CD14-positive monocyte (primary cell): ENCODE measurements around the gene LRP10. TPM values are rescaled to one million over a fixed set of nuclear protein-coding genes. Genes with fewer than 3 reads are reported as not detected.

ENCODE experiments used
- DNase-seq, 3 donors: peaks; one replicate each; pipeline ENCODE4 v3.0.0-alpha.2; 2011 to 2022
- H2AFZ ChIP-seq: 2 replicates; pipeline ENCODE4 v1.6.0; 2012; ENCODE audit warnings: mild to moderate bottlenecking, low read depth, low read length, inconsistent platforms; ENCODE audit not compliant: insufficient read depth, poor library complexity, severe bottlenecking
- H3K27ac ChIP-seq, 2 donors: 1 replicate in 1 of 2; 2 replicates in 1 of 2; pipeline ENCODE4 v1.5.1; 2012 to 2013; ENCODE audit warnings: low read length in 2 of 2, control low read depth in 1 of 2, inconsistent platforms in 1 of 2, low read depth in 1 of 2, mild to moderate bottlenecking in 1 of 2
- H3K27me3 ChIP-seq, 2 donors: one replicate each; pipeline versions ENCODE4 v1.6.0 to v1.6.1; 2011 to 2013; ENCODE audit warnings: low read length in 2 of 2; ENCODE audit not compliant: control insufficient read depth in 2 of 2, insufficient read depth in 2 of 2
- H3K36me3 ChIP-seq, 2 donors: replicated peaks in 1 of 2; 1 replicate in 1 of 2; 2 replicates in 1 of 2; pipeline versions ENCODE4 v1.5.1 to v1.6.1; 2012 to 2013; ENCODE audit warnings: low read length in 2 of 2, control low read depth in 1 of 2, inconsistent platforms in 1 of 2, mild to moderate bottlenecking in 1 of 2; ENCODE audit not compliant: insufficient read depth in 2 of 2, control insufficient read depth in 1 of 2
- H3K4me1 ChIP-seq, 2 donors: 1 replicate in 1 of 2; 2 replicates in 1 of 2; pipeline versions ENCODE4 v1.5.1 to v1.6.1; 2012 to 2013; ENCODE audit warnings: low read length in 2 of 2, control low read depth in 1 of 2, inconsistent platforms in 1 of 2, mild to moderate bottlenecking in 1 of 2, moderate library complexity in 1 of 2; ENCODE audit not compliant: insufficient read depth in 2 of 2, control insufficient read depth in 1 of 2
- H3K4me2 ChIP-seq: replicated peaks from 2 replicates; pipeline ENCODE3; 2012; ENCODE audit warnings: low read length, moderate library complexity, mild to moderate bottlenecking; ENCODE audit not compliant: poor library complexity, severe bottlenecking; ENCODE audit errors: extremely low read depth
- H3K4me3 ChIP-seq, 3 experiments: fragments of 200-600 bp in 1 of 3; sonication (generic) in 1 of 3; replicated peaks in 1 of 3; 1 replicate in 2 of 3; 2 replicates in 1 of 3; pipeline ENCODE4 v1.5.1; 2011 to 2013; ENCODE audit warnings: low read length in 3 of 3, mild to moderate bottlenecking in 3 of 3, control low read depth in 2 of 3, low read depth in 2 of 3, inconsistent platforms in 1 of 3, moderate library complexity in 1 of 3
- H3K79me2 ChIP-seq: 2 replicates; pipeline ENCODE4 v1.6.0; 2012; ENCODE audit warnings: mild to moderate bottlenecking, control low read depth, inconsistent platforms, low read length, moderate library complexity; ENCODE audit not compliant: insufficient read depth
- H3K9ac ChIP-seq: 2 replicates; pipeline ENCODE4 v1.6.0; 2017; ENCODE audit warnings: low read length, mild to moderate bottlenecking; ENCODE audit not compliant: insufficient read depth, poor library complexity, severe bottlenecking
- H3K9me3 ChIP-seq, 2 donors: replicated peaks in 1 of 2; 1 replicate in 1 of 2; 2 replicates in 1 of 2; pipeline versions ENCODE4 v1.5.1 to v1.6.1; 2012 to 2013; ENCODE audit warnings: low read length in 2 of 2, control low read depth in 1 of 2; ENCODE audit not compliant: control insufficient read depth in 1 of 2, insufficient read depth in 1 of 2
- H4K20me1 ChIP-seq: 2 replicates; pipeline ENCODE4 v1.6.0; 2012; ENCODE audit warnings: mild to moderate bottlenecking, low read length, control low read depth, moderate library complexity; ENCODE audit not compliant: insufficient read depth
- H3K27ac Mint-ChIP-seq, 7 donors: one replicate each; pipeline ENCODE4 v1.8.0; 2020; ENCODE audit warnings: mild to moderate bottlenecking in 7 of 7, mixed read lengths in 7 of 7, moderate library complexity in 6 of 7, inconsistent platforms in 2 of 7
- H3K27me3 Mint-ChIP-seq, 3 donors: one replicate each; pipeline ENCODE4 v1.8.0; 2021 to 2022; ENCODE audit warnings: low read depth in 3 of 3, mild to moderate bottlenecking in 3 of 3, mixed read lengths in 3 of 3, moderate library complexity in 3 of 3, inconsistent platforms in 1 of 3
- H3K36me3 Mint-ChIP-seq, 2 donors: one replicate each; pipeline ENCODE4 v1.8.0; 2020; ENCODE audit warnings: mixed read lengths in 2 of 2, inconsistent platforms in 1 of 2, mild to moderate bottlenecking in 1 of 2
- H3K4me1 Mint-ChIP-seq: one replicate; pipeline ENCODE4 v1.8.0; 2020; ENCODE audit warnings: mild to moderate bottlenecking, mixed read lengths
- H3K4me3 Mint-ChIP-seq, 2 donors: one replicate each; pipeline ENCODE4 v1.8.0; 2020; ENCODE audit warnings: mild to moderate bottlenecking in 2 of 2, mixed read lengths in 2 of 2, moderate library complexity in 1 of 2
- H3K9me3 Mint-ChIP-seq, 7 donors: one replicate each; pipeline ENCODE4 v1.8.0; 2020 to 2022; ENCODE audit warnings: mixed read lengths in 7 of 7, mild to moderate bottlenecking in 6 of 7, moderate library complexity in 6 of 7, inconsistent platforms in 2 of 7
- CTCF ChIP-seq: fragments of 200-600 bp; IDR thresholded peaks from one replicate; pipeline ENCODE4 v1.8.0; 2022; ENCODE audit warnings: antibody characterized with exemption, mild to moderate bottlenecking
- WGBS: methylation state at CpG from one replicate; pipeline ENCODE4 v1.1.5; 2013; ENCODE audit warnings: missing lambda C conversion rate; ENCODE audit not compliant: insufficient coverage; 5-methylcytosine and 5-hydroxymethylcytosine counted together
- intact Hi-C, 2 donors: fragments of 100-400 bp; cut with micrococcal nuclease; formaldehyde crosslinking; loops; one replicate each; pipeline versions ENCODE4 v1.15.0 to v1.15.1; 2023
- polyA plus RNA-seq, 3 donors: library from polyadenylated mRNA; depleted of rRNA in 1 of 3; unstranded in 2 of 3; stranded (reverse) in 1 of 3; fragments of 300-500 nt in 2 of 3; fragments of >200 nt in 1 of 3; fragmentation: Illumina TruSeq in 2 of 3; gene quantifications; 1 replicate in 2 of 3; 2 replicates in 1 of 3; pipeline ENCODE4 v1.2.3, GENCODE V29; 2012 to 2021

Gene LRP10
- polyA plus RNA-seq, 3 donors, result 39.0 to 65.1 (median 51.5) TPM

- H3K27ac ChIP-seq, result no peak overlapping the region
- Mint-ChIP-seq H3K27me3 (no peaks in the 10 kb centered on the region), H3K27ac (peak overlapping the region in 1 of 7 donors; percentile 27), H3K4me3 (no peak overlapping the region), H3K9me3 (no peaks in the 10 kb centered on the region), H3K36me3 (peaks cover 70 to 80% of the 10 kb centered on the region in 2 donors), H3K4me1 (peaks cover 2% of the 10 kb centered on the region)
- no peaks in the 10 kb centered on the region for H3K4me1 ChIP-seq
- H3K79me2 ChIP-seq, result peaks cover 7% of the 10 kb centered on the region
- TF ChIP-seq CTCF, result peak; percentile 43
- H3K4me2 ChIP-seq, result no peak overlapping the region
- peaks cover 65 to 92% of the 10 kb centered on the region in 2 donors for H3K36me3 ChIP-seq
- no peak overlapping the region for H3K9ac ChIP-seq
- peaks cover 12% of the 10 kb centered on the region for H4K20me1 ChIP-seq
- intact Hi-C loops, result no loop called here
- WGBS, result no CpG with 5 or more reads among the region's 3 CpGs
- peak; percentile 19 to 45 (median 42) for DNase-seq
- H3K27me3 ChIP-seq, result no peaks in the 10 kb centered on the region
- no peaks in the 10 kb centered on the region for H3K9me3 ChIP-seq
- no peak overlapping the region for H3K4me3 ChIP-seq
- H2AFZ ChIP-seq, result no peak overlapping the region
Observed at GRCh38 chr14:22900081-22900799, 28.7 kb downstream of the LRP10 start.

GRCh38 chr14:22901799-22902198 is 30.3 kb downstream of the LRP10 start:
- 100% methylated on average over 3 of the region's 7 CpGs for WGBS
- H3K79me2 ChIP-seq, result peaks cover 18% of the 10 kb centered on the region
- no peak for TF ChIP-seq CTCF
- H3K36me3 ChIP-seq, result peaks cover 81 to 99% of the 10 kb centered on the region in 2 donors
- Mint-ChIP-seq H3K27me3 (no peaks in the 10 kb centered on the region), H3K36me3 (peaks cover 81 to 90% of the 10 kb centered on the region in 2 donors), H3K4me1 (peaks cover 2% of the 10 kb centered on the region), H3K4me3 (no peak overlapping the region), H3K9me3 (no peaks in the 10 kb centered on the region), H3K27ac (peak overlapping the region in 4 of 7 donors; percentile 31 to 69 (median 52))
- no peak overlapping the region for H3K27ac ChIP-seq
- H4K20me1 ChIP-seq, result peaks cover 12% of the 10 kb centered on the region
- no peak for DNase-seq
- no peak overlapping the region for H3K4me2 ChIP-seq
- H3K9me3 ChIP-seq, result no peaks in the 10 kb centered on the region
- H3K4me3 ChIP-seq, result no peak overlapping the region
- no peaks in the 10 kb centered on the region for H3K27me3 ChIP-seq
- intact Hi-C loops, result no loop called here
- no peaks in the 10 kb centered on the region for H3K4me1 ChIP-seq
- H2AFZ ChIP-seq, result no peak overlapping the region
- H3K9ac ChIP-seq, result no peak overlapping the region
